Measurements from ENCODE around the gene OSGEP.

Gene OSGEP

DNA sequence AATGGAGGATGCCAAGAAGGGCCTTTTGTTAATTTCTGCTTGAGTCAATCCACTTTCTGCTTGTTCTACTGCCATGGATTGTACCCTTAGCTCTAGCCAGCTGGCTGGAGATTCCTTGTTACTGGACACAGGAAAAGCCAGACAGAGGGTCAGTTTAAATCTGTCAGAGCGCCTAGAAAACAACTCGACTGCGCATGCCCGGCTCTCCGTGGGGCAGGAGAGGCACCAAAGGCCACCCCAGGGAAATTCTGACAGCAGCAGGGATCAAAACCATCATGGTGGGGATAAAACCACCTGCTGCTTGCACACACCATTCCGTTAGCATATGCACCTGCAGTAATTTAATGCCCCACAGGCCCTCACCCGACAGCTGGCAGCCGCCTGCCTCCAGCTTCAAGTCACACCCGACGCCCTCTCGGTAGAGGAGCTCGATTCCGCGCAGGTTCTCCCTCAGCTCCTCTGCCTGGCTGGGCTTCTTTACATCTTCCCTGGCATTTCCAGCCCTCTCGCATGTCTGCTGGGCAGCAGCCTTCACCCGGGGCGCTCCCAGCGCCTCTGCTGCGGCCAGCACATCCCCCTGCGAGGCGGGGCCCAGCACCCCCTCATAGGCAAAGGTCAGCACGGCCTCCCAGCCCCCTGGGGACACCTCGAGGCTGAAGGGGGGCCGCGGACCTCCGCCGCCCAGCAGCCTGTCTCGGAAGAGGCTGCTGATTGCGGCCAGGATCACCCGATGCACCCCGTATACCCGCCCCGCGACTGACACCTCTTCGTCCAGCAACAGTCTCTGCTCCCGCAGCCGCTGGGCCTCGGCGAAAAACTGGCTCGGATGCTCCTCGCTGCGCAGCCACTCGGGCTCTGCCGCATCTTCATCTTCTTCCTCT lies 19.7 kb downstream of the OSGEP start:
- no peak for DNase-seq (ENCODE audit: low read depth in 1 of 2, low spot score in 1 of 2)

DNA sequence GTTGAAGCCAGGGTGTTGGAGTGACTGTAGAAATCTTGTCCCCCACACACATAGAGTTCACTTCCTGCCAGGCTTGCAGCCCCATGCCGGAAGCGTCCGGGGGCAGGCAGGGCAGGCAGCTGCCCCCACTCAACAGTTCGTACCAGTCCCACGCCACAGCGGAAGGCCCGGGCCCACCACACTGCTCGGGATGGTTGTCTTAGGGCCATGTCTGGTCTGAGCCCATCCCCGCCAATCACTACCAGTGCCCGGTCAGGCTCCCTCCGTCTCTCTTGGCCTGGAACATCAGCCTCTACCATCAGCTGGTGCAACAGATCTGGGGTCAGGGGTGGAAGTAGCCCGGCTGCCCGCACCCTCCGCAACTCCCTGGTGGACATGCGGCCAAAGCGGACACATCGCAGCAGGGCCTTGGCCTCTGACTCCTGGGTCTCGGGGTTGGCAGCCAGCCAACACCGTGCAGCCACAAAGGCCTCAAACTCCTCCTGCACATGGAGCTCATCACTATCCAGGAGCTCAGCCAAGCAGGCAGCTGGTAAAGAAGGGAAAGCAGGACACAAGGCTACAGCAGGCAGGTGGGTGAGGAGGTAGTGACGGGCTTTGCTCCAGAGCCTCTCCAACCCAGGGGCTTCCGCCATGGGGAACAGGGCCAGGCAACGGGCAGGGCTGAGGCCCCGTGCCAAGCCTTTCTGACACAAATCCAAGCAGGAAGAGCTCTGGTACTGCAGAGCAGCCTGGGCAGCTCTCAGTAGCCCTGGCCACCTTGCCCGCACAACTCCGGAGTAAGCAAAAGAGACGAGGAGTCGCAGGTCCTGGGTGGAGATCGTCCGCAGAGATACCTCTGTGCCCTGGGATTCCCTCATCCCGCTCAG lies 24.6 kb downstream of the OSGEP start:
- DNase-seq (ENCODE audit: low read depth in 1 of 2, low spot score in 1 of 2) = no peak

DNA sequence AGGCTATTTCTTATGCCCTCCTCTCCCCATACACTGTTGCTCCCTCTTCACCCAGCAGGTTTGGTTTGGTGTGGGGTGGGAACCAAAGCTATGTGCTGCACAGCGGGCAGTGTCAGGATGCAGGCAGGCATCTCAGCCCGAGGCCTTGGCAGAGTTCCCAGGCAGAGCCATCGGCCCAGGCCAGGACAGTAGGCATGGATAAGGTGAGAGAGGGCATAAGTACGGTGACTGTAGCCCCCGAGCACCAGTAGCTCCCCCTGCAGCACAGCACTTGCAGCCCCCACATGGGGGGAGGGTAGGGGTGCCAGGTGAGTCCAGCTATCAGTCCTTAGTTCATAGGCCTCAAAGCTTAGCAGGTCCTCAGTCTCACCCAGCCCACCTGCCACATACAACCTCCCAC lies 25.8 kb downstream of the OSGEP start:
- no peak for DNase-seq (ENCODE audit: low read depth in 1 of 2, low spot score in 1 of 2)

DNA sequence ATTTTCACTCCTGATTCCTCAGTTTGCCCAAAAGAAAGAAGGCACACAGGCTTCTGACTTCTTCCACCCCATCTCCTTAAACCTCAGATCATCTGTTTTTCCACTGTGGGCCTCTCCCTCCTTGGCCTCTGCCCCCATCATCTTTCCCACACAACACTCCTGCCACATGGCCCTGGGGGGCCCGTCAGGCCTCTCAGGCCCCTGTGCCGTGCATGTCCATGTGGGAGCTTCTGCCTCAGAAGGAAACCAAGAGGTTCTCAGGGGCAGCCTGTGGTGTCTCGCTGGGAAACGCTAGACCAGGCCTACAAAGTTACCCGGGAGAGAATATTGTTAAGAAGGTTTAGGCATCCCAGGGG lies 26.6 kb downstream of the OSGEP start:
- no peak for DNase-seq (ENCODE audit: low read depth in 1 of 2, low spot score in 1 of 2)

DNA sequence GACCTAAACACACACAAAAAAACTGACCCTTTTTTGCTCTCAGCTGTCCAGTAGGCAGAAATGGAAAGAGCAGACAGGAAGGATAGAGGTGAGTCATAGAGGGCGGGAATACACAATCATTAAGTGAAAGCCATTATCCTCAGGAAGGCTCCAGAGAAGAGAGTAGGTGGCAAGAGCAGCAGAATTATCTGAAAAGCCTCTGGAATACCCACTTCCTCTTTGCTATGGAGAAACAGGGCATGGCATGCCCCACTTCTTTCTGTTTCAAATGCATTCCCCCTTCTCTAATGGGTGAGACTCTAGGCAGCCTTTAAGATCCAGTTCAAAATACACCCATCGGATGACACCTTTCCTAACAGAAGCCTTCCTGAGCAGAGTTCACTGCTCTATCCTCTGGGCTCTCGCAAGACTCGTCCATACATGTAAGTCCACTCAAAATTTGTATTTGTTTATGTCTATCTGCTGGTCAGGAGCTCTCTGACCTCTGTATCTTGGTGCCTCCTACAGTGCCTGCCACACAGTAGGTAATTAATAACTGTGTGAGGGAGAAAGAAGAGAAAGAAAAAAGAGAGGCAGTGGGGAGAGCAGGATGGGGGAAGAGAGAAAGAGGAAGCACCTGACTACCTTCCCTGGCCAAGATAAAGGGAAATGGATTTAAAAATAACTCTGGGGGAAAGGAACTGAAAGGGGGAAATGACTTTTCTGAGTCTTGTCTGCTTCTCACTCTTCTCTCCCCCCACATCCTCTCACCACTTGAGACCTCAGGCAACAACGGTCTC lies 27.2 kb downstream of the OSGEP start:
- DNase-seq (ENCODE audit: low read depth in 1 of 2, low spot score in 1 of 2) = no peak

DNA sequence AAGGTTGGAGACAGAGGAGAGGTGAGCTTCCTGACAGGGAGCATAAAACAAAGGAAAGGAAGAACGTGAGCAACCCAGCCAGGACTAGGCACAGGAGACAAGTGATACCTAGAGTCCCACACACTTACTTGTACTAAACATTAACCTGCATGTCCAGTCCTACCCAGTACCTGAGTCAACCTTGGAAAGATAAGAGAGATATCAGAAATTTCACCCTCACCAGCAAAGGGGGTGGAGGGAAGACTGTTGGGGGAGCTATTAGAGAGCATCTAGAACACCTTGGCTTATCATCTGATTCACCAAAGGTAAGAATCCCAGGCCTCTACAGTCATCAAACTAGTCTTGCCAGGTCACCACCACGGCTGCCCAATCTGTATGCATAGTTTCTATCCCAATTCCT lies 29.8 kb downstream of the OSGEP start:
- no peak for DNase-seq (ENCODE audit: low read depth in 1 of 2, low spot score in 1 of 2)

DNA sequence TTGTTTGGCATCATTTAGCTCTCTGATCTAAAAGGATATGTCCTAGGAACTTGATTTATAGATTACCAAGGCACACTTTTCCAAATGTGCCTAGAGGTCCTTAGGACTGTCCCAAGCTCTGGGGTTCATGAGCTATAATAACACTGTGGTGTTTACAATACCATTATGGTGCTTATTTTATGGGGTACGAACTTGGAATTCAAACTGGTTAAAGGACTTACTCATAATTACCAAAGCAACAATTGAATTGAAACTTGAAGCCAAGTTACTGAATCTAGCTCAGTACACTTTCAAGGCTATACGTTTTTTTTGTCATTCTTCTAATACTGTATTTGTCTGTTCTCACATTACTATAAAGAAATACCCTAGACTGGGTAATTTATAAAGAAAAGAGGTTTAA lies 31.7 kb downstream of the OSGEP start:
- DNase-seq (ENCODE audit: low read depth in 1 of 2, low spot score in 1 of 2) = no peak

DNA sequence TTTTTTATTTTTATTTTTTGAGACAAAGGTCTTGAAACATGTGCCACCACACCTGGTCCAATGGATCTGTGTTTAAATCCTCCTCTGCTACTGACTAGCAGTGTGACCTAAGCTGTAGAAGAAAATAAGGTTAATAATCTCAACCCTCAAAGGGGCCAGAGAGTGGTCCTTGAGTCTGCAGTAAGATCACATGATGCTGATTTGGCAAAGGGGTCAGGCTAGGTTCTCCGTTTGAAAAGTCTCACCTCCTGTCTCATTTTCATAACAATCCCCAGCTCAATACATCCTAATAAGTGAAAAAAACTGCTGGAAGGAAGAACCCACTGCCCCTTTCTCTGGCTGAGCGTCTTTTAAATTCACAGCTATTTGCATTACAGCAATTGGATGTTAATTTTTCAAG lies 33.3 kb downstream of the OSGEP start:
- no peak for DNase-seq (ENCODE audit: low read depth in 1 of 2, low spot score in 1 of 2)

DNA sequence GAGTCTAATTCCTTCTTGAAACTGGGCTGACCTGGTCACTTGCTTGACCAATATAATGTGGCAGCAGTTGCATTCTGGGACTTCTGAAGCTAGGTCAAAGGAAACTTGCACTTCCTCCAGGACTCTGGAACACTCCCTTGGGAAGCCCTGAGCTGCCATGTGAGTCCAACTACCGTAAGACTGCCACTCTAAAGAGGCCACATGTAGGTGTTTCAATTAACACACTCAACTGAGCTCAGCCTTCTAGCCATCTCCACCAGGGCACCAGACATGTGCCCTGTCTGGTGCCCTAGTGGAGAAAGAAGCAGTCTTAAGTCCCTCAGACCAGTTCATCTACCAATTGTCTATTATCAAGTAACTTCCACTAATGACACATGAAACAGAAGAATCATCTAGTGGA lies 35.2 kb downstream of the OSGEP start:
- DNase-seq (ENCODE audit: low read depth in 1 of 2, low spot score in 1 of 2) = no peak

DNA sequence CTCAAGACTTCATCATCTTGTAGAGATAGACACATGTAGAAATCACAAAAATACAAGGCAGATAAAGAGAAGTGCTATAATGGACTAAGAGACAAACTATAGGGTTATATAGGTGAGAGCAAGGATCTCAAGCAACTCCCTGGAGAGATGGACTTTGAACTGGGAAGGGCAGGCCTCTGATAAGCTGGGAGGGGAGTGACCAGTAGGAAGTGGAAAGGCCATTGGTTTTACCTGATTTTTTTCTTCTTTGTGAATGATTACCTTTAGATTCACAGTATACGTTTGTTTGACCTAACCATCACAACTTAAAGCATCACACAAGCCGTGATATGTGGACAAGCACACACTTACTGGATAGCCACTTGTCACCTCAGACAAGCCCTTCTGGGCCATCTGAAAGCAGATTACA lies 36.1 kb downstream of the OSGEP start:
- DNase-seq (ENCODE audit: low read depth in 1 of 2, low spot score in 1 of 2) = no peak

DNA sequence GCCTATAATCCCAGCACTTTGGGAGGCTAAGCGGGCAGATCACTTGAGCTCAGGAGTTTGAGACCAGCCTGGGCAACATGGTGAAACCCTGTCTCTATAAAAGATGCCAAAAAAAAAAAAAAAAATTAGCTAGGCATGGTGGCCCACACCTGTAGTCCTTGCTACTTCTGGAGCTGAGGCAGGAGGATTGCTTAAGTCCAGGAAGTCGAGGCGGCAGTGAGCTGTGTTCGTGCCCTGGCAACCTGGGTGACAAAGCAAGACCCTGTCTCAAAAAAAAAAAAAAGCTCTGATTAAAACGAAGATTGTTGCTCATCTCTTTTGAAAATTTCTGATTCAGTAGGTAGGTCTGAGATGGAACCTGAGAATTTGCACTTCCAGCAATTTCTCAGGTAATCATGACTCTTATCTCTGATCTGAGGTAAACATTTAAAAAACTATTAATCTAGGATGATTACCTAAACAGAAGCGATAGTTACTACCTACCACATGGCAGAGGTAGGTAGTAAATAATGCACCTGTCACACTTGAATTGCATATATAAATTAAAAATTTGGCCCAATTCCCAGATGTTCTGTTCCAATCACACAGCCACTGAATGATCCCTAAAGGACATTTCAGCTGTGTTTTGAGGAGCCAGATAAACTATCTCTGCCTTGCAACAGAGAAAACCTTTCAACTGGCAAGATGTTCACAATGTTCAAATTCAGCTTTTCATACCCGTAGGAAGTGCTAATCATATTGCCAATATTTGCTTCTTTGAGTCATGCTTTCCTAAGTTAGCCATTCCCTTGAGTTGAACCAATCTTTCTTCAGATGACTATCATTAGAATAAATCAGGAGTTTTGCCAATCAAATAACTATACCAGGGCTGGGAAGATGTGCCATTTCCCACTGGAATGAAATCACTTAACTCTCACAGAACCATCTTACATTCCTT lies 37.1 kb downstream of the OSGEP start:
- no peak for DNase-seq (ENCODE audit: low read depth in 1 of 2, low spot score in 1 of 2)

DNA sequence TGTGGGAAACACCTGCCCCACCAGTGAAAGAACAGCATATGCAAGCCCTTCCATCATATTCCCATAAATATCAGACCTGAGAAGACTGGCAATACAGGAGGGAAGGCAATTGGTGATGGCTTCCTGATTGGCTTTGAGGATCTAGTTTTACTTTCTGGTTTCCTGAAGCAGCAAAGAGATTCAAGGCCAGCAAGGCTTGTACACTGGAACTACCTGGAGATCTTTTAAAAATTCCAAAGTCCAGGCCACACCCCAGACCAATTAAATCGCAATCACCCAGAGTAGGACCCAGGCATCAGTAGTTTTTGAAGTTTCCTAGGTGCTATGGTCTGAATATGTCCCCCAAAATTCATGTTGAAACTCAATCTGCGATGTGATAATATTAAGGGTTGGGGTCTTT lies 38.4 kb downstream of the OSGEP start:
- no peak for DNase-seq (ENCODE audit: low read depth in 1 of 2, low spot score in 1 of 2)

DNA sequence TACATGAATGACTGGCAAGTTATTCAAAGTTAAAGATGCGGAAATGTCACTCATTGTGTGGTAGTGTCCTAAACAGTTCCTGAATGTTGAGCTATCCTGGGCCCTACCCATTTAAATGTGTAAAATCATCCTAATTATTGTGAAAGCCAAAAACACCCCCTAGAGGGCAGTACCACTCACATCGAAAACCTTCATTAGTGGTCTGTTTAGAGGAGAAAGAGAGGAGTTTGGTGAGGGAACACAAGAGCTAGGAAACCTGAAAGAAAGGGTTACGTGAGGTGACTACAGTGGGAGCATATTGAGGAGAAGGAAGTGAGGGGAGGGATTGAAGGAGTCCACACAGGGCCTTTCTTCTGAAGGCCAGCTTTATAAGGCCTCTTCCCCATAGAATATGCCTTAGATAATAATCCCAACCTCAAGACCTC lies 38.8 kb downstream of the OSGEP start:
- peak in 1 of 2 donors; percentile 37 for DNase-seq (ENCODE audit: low read depth in 1 of 2, low spot score in 1 of 2)

DNA sequence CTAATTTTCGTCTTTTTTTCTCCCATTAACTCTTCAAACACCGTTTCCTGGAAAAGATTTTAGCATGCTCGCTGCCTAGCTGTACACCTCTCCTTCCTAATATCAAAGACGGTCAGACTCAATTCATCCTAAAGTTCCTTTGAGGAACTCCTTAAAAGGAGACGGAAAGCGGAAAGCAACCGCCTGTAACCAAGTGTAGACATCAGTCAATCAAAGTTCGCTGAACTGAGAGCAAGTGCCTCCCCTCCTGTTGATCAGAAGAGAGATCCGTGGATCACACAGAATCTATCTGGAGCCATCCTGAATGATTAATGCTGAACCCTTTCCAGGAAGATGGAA lies 40.9 kb downstream of the OSGEP start:
- peak in 1 of 2 donors; percentile 24 for DNase-seq (ENCODE audit: low read depth in 1 of 2, low spot score in 1 of 2)

DNA sequence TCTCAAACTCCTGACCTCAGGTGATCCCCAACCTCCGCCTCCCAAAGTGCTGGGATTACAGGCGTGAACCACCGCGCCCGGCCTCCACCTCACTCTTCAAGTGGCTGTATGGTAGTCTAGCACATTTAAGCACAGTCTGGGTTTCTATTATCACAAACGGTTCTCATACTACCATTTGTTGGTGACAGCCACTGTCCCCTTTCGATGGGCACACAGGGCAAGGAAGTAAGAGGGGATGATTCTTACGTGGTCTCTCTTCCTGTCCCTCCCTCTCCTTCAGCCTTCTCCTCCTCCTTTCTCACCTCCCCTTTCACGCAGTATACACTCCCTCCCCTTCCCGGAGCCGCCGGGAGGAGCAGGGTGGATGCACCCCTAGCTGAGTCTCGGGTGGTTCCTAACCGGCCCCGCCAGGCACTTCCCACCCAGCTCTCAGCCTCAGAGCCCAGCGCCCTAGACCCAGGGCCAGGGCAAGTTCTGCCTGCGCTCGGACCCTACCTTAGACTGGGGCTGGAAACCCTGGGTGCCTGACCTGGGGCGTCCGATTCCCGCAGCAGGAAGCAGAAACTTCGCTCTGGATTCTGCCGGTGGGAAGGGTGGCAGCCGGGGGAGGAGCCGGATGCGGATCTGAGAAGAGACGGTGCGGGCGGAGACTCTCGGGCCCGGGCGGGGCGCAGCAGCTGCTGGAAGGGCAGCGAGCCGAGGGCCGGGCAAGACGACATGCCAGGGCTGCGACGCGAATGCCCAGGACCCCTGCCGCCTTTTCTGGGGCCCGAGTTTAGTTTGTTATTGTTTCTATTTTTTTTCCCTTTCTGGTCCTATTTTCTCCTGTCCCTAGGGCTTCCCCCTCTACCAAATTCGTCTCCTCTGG lies 41.5 kb downstream of the OSGEP start, which contains the start of gene TEP1:
TSS of gene TEP1 (minus strand) at position 626 of the 868 bp plus-strand sequence. CDS start 5,062 bp downstream, outside the sequence.
- DNase-seq (ENCODE audit: low read depth in 1 of 2, low spot score in 1 of 2) = peak; percentile 47 to 65

DNA sequence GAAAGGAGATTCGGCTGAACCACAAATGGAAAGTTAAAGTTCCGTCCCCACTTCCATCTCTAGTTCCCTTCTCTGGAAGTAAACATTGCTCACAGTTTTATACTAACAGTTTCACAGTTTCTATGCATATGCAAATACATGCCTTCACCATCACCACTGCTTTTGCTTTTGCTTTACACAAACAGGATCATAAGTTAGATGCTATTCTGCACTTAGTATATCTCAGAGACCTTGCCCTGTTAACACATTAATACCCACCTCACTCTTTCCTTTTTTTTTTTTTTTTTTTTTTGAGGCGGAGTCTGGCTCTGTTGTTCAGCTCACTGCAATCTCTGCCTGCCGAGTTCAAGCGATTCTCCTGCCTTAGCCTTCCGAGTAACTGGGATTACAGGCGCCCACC lies 42.2 kb downstream of the OSGEP start:
- no peak for DNase-seq (ENCODE audit: low read depth in 1 of 2, low spot score in 1 of 2)

DNA sequence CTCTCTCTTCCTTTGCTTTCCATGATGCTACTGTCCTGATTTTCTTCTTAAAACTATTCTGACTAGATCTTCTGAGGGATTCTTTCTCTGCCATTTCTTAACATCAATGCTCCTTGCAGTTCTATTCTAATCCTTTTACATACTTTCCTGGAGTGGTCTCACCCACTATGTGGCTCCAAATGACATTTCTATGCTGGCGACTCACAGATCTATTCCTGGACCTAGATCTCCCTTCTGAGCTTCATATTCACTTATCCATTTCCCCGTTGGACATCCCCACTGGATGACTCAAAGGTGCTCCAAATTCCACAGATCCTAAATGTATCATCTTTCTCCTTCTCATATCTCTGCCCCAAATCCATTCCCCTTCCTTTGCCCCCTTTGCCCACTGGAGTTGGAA lies 45.4 kb downstream of the OSGEP start:
- no peak for DNase-seq (ENCODE audit: low read depth in 1 of 2, low spot score in 1 of 2)

DNA sequence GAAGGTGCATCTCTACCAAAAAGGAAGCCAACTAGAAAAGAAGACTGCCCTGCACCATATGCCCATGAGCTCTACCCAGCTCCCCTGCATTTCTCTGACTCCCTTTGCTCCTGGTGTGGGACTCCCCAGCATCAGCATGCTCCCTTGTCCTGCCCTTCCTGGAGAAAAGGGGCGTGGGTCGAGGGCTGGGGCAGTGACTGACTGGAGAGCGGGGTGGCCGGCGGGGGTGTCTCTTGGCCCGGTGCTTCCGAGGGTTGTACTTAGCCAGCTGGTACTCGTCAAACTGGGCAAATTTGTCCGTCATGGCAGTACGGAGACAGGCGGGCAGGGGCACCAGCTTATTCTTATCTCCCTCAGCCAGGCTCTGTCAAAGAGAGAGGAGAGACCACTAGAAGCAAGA lies 51.1 kb downstream of the OSGEP start:
- DNase-seq (ENCODE audit: low read depth in 1 of 2, low spot score in 1 of 2) = no peak

DNA sequence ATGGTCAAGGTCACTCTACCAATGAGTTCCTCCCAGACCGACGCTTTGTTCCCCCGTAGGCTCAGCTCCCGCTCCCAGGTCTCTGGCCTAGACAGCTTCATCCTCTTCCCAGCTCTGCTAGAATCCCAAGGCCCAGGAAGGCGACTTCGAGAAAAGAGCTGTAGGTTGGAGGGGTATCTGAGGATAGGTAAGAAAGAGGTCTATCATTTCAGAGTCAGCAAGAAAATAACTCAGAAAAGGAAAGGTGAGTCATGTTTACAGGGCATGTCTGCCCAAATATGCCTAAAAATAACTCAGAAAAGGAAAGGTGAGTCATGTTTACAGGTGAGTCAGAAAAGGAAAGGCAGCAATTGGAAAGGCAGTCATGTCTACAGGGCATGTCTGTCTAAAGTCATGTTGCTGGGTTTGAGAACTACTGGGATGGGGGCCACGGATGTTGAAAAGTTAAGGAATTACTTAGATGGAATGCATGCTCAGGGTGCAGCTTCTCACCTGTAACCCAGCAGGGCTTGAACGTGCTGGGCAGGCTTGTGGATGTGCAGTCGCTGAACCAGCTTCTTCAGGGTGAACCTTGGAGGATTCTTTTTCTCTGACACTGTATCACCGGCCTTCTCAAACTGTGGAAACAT lies 53.5 kb downstream of the OSGEP start:
- peak in 1 of 2 donors; percentile 45 for DNase-seq (ENCODE audit: low read depth in 1 of 2, low spot score in 1 of 2)

Data from activated CD4-positive, alpha-beta T cell treated with anti-CD3 and anti-CD28 coated beads, Interleukin-2, amount 50 U/mL, for 24 hours (primary cell).